Ishikawa (cell line): ENCODE results near the gene FBXW5.

ENCODE experiments used
- CEBPB ChIP-seq: IDR thresholded peaks from 2 replicates; pipeline ENCODE4 v1.6.1; 2012
- CREB1 ChIP-seq: IDR thresholded peaks from 2 replicates; pipeline ENCODE4 v1.6.1; 2012; ENCODE audit warnings: low read depth
- EGR1 ChIP-seq: IDR thresholded peaks from 2 replicates; pipeline ENCODE4 v1.6.1; 2012
- EP300 ChIP-seq: IDR thresholded peaks from 2 replicates; pipeline ENCODE4 v1.6.1; 2012; ENCODE audit warnings: borderline replicate concordance
- FOXM1 ChIP-seq: IDR thresholded peaks from 2 replicates; pipeline ENCODE4 v1.6.1; 2012; ENCODE audit warnings: low read depth, borderline replicate concordance
- MAX ChIP-seq: IDR thresholded peaks from 2 replicates; pipeline ENCODE4 v1.6.1; 2012
- NFIC ChIP-seq: IDR thresholded peaks from 2 replicates; pipeline ENCODE4 v1.6.1; 2012
- RAD21 ChIP-seq: IDR thresholded peaks from 2 replicates; pipeline ENCODE4 v1.6.1; 2012; ENCODE audit warnings: low read depth
- REST ChIP-seq: IDR thresholded peaks from 2 replicates; pipeline ENCODE4 v1.6.1; 2012; ENCODE audit warnings: low read depth, mild to moderate bottlenecking
- TAF1 ChIP-seq: IDR thresholded peaks from 2 replicates; pipeline ENCODE4 v1.6.1; 2012; ENCODE audit warnings: low read depth, mild to moderate bottlenecking
- TCF12 ChIP-seq: IDR thresholded peaks from 2 replicates; pipeline ENCODE4 v1.6.1; 2012; ENCODE audit warnings: low read depth
- TEAD4 ChIP-seq: IDR thresholded peaks from 2 replicates; pipeline ENCODE4 v1.6.1; 2012
- USF1 ChIP-seq: IDR thresholded peaks from 2 replicates; pipeline ENCODE4 v1.6.1; 2012
- ZBTB7A ChIP-seq: IDR thresholded peaks from 2 replicates; pipeline ENCODE4 v1.6.1; 2012; ENCODE audit warnings: low read depth

The FBXW5 gene

GRCh38 chr9:136958898-136959850 lies 14.6 kb upstream of the FBXW5 start:
- TF ChIP-seq EP300 (no peak), NFIC (no peak), TEAD4 (no peak), TCF12 (no peak), USF1 (no peak), RAD21 (no peak), MAX (no peak), CEBPB (no peak)

- TF ChIP-seq RAD21 (no peak), NFIC (no peak), TCF12 (no peak), MAX (no peak), FOXM1 (no peak), USF1 (no peak), ZBTB7A (no peak), CREB1 (no peak)
These were observed 13.9 kb upstream of the FBXW5 start for GRCh38 chr9:136958473-136958872.

GRCh38 chr9:136957901-136958300 lies 13.4 kb upstream of the FBXW5 start:
- TF ChIP-seq TCF12 (no peak), CEBPB (no peak), TAF1 (no peak), CREB1 (no peak), MAX (no peak)

GRCh38 chr9:136957461-136957860 lies 12.9 kb upstream of the FBXW5 start:
- no peak for TF ChIP-seq TCF12
- TF ChIP-seq EGR1, result no peak

- TF ChIP-seq TCF12, result no peak
- no peak for TF ChIP-seq NFIC
- TF ChIP-seq CREB1, result no peak
- TF ChIP-seq TAF1, result no peak
- no peak for TF ChIP-seq EGR1
- TF ChIP-seq USF1, result no peak
- TF ChIP-seq REST, result no peak
These were observed 12.1 kb upstream of the FBXW5 start for GRCh38 chr9:136956604-136957003.

GRCh38 chr9:136955943-136956335 lies 11.4 kb upstream of the FBXW5 start:
- TF ChIP-seq CEBPB, result no peak
- TF ChIP-seq TCF12, result no peak
- no peak for TF ChIP-seq REST
- no peak for TF ChIP-seq EP300
- no peak for TF ChIP-seq TEAD4
- no peak for TF ChIP-seq EGR1
- no peak for TF ChIP-seq NFIC
- no peak for TF ChIP-seq MAX
- no peak for TF ChIP-seq FOXM1
- TF ChIP-seq USF1, result no peak
- TF ChIP-seq TAF1, result no peak
- no peak for TF ChIP-seq ZBTB7A
